Ovary (tissue), 9 donors: Measurements from ENCODE around the gene WEE2. TPM values are rescaled to one million over a fixed set of nuclear protein-coding genes. Genes with fewer than 3 reads are reported as not detected.
"Not testable (repeated sequence)": the region's sequence is repeated elsewhere in the genome, so short reads cannot be mapped to it uniquely, and the experiment has no call there.

Experiments
- DNase-seq, 5 donors: peaks; one replicate each; pipeline ENCODE4 v3.0.0-alpha.2; 2019 to 2020
- H3K27ac ChIP-seq, 2 donors: fragments of 200-600 bp; one replicate each; pipeline versions ENCODE4 v1.5.1 to v1.8.0; 2019 to 2022
- H3K27me3 ChIP-seq: fragments of 200-600 bp; one replicate; pipeline ENCODE4 v1.8.0; 2022
- H3K36me3 ChIP-seq: fragments of 200-600 bp; sonication (generic); one replicate; pipeline ENCODE4 v1.5.1; 2019
- H3K4me1 ChIP-seq: one replicate; pipeline ENCODE4 v1.8.1; 2013; ENCODE audit warnings: mild to moderate bottlenecking, moderate library complexity; ENCODE audit not compliant: insufficient read depth
- H3K4me3 ChIP-seq: fragments of 200-600 bp; sonication (generic); one replicate; pipeline ENCODE4 v1.5.1; 2017
- H3K9me3 ChIP-seq, 2 donors: fragments of 200-600 bp in 1 of 2; sonication (generic) in 1 of 2; one replicate each; pipeline versions ENCODE4 v1.5.1 to v1.8.1; 2013 to 2019; ENCODE audit warnings: mild to moderate bottlenecking in 1 of 2, moderate library complexity in 1 of 2
- CTCF ChIP-seq, 3 donors: fragments of 450-650 bp in 2 of 3; fragments of 200-600 bp in 1 of 3; IDR thresholded peaks; one replicate each; pipeline versions ENCODE4 v1.5.1 to v1.8.0; 2016 to 2022; ENCODE audit warnings: antibody characterized with exemption in 3 of 3, mild to moderate bottlenecking in 1 of 3
- EP300 ChIP-seq: sonication (generic); formaldehyde crosslinking; IDR thresholded peaks from one replicate; pipeline ENCODE4 v1.6.1; 2017; ENCODE audit warnings: antibody characterized with exemption
- POLR2A ChIP-seq: fragments of 450-650 bp; IDR thresholded peaks from one replicate; pipeline ENCODE4 v1.6.1; 2017; ENCODE audit warnings: antibody characterized with exemption, mild to moderate bottlenecking, moderate library complexity
- WGBS, 3 donors: extraction: QIAGEN DNeasy Blood & Tissue Kit in 1 of 3; methylation state at CpG; one replicate each; pipeline versions ENCODE4 v1.1.5 to v1.1.7; 2013 to 2017; 5-methylcytosine and 5-hydroxymethylcytosine counted together
- intact Hi-C, 4 donors: fragments of 100-400 bp; cut with DNase I; formaldehyde crosslinking; loops; one replicate each; pipeline versions ENCODE4 v1.11.0 to v1.15.1; 2022 to 2023
- polyA plus RNA-seq, 2 donors: library from polyadenylated mRNA; stranded (reverse); fragments of 200-250 nt in 1 of 2; fragments of 350-450 nt in 1 of 2; fragmentation: Illumina TruSeq in 1 of 2; extraction: RNeasy Lipid Tissue Mini Kit (QIAGEN cat#74804) in 1 of 2; gene quantifications; one replicate each; pipeline ENCODE4 v1.2.3, GENCODE V29; 2013 to 2014
- total RNA-seq, 7 donors: library from RNA; depleted of rRNA in 2 of 7; stranded (reverse); fragments of >200 nt in 2 of 7; fragmentation: NEBNext Ultra II Directional in 3 of 7; extraction: Animal tissue kit (Norgen Biotek cat#: 25700) in 3 of 7; gene quantifications; one replicate each; pipeline versions ENCODE4 v1.1.0 to v1.2.4, GENCODE V29; 2016 to 2023
- donor health status: DM: no; HTN: no; CAD: no; lungs with moderate emphysema.
- donor health status: DM: no; HTN: no; CAD: no.
- donor health status: Bipolar disorder and iron deficiency.
- donor health status: DM: yes; HTN: yes; CAD: no.
- donor health status: DM: no; HTN: no; CAD: no.
- donor health status: DM: yes; HTN: yes; CAD: no.

WEE2 gene
- total and polyA plus RNA-seq, 9 donors: 0.07 to 0.27 (median 0.16) TPM; not detected in 5

- H3K4me1 ChIP-seq: no peaks in the 10 kb centered on the region
- intact Hi-C loops: no loop called here
- no peaks in the 10 kb centered on the region for H3K27me3 ChIP-seq
- no peak overlapping the region for H3K4me3 ChIP-seq
- H3K27ac ChIP-seq: no peak overlapping the region
- DNase-seq: no peak
- WGBS, 3 donors: 88 to 97% (median 96%) methylated on average over 2 of the region's 2 CpGs
- H3K36me3 ChIP-seq: no peaks in the 10 kb centered on the region
- TF ChIP-seq POLR2A (no peak), CTCF (IDR thresholded peaks at IDR 0.05) (no peak), EP300 (no peak)
- H3K9me3 ChIP-seq: peaks cover 0 to 21% of the 10 kb centered on the region in 2 donors
These were observed 40.2 kb downstream of the WEE2 start for GRCh38 chr7:141748396-141748795.

GRCh38 chr7:141751904-141752303, 43.8 kb downstream of the WEE2 start:
- 97 to 98% (median 98%) methylated on average over 10 of the region's 10 CpGs for WGBS, 3 donors
- intact Hi-C loops, H3K27me3 ChIP-seq, H3K36me3 ChIP-seq, H3K4me1 ChIP-seq, DNase-seq, H3K4me3 ChIP-seq, H3K27ac ChIP-seq: not testable (repeated sequence)
- H3K9me3 ChIP-seq: peaks cover 0 to 21% of the 10 kb centered on the region in 2 donors

- no peaks in the 10 kb centered on the region for H3K4me1 ChIP-seq
- H3K4me3 ChIP-seq: no peak overlapping the region
- WGBS, 3 donors: 97% methylated on average over 13 of the region's 13 CpGs
- intact Hi-C loops: no loop called here
- H3K36me3 ChIP-seq: no peaks in the 10 kb centered on the region
- H3K27me3 ChIP-seq: no peaks in the 10 kb centered on the region
- TF ChIP-seq CTCF (IDR thresholded peaks at IDR 0.05) (no peak), POLR2A (no peak), EP300 (no peak)
- H3K27ac ChIP-seq: no peak overlapping the region
- no peak for DNase-seq
- peaks cover 0 to 21% of the 10 kb centered on the region in 2 donors for H3K9me3 ChIP-seq
These were observed 44.5 kb downstream of the WEE2 start for GRCh38 chr7:141752634-141753033.

- Histone ChIP-seq H3K36me3 (no peaks in the 10 kb centered on the region), H3K27me3 (no peaks in the 10 kb centered on the region), H3K9me3 (peaks cover 0 to 21% of the 10 kb centered on the region in 2 donors), H3K4me3 (no peak overlapping the region), H3K4me1 (no peaks in the 10 kb centered on the region), H3K27ac (no peak overlapping the region)
- 82 to 89% (median 88%) methylated on average over 6 of the region's 6 CpGs for WGBS, 3 donors
- DNase-seq: no peak
- TF ChIP-seq CTCF (IDR thresholded peaks at IDR 0.05) (no peak), POLR2A (no peak), EP300 (no peak)
- intact Hi-C loops: no loop called here
These were observed 46.8 kb downstream of the WEE2 start for GRCh38 chr7:141754939-141755338.

- no peaks in the 10 kb centered on the region for H3K4me1 ChIP-seq
- H3K4me3 ChIP-seq: no peak within 1 kb of the TSS
- intact Hi-C loops: no loop called here
- no peaks in the 10 kb centered on the region for H3K36me3 ChIP-seq
- H3K27me3 ChIP-seq: no peaks in the 10 kb centered on the region
- TF ChIP-seq CTCF (IDR thresholded peaks at IDR 0.05) (no peak), POLR2A (no peak), EP300 (no peak)
- 92 to 99% (median 97%) methylated on average over 3 of the region's 3 CpGs for WGBS, 3 donors
- DNase-seq: no peak
- no peak within 1 kb of the TSS for H3K27ac ChIP-seq
- no peaks in the 10 kb centered on the region for H3K9me3 ChIP-seq
These were observed 55.6 kb downstream of the WEE2 start, which contains the start of gene TAS2R3 for GRCh38 chr7:141763797-141764196. TAS2R3 (plus strand) TSS chr7:141764097; CDS start chr7:141764159, 62 bp downstream.

GRCh38 chr7:141770083-141770583, 62.0 kb downstream of the WEE2 start:
- intact Hi-C loops, H3K9me3 ChIP-seq, H3K4me1 ChIP-seq, H3K4me3 ChIP-seq, H3K27me3 ChIP-seq, DNase-seq, H3K36me3 ChIP-seq, H3K27ac ChIP-seq: not testable (repeated sequence)
- WGBS, 3 donors: 94 to 98% (median 97%) methylated on average over 3 of the region's 3 CpGs
